GM12878 (cell line): ENCODE results near the gene PXDC1. TPM values are rescaled to one million over a fixed set of nuclear protein-coding genes. Genes with fewer than 3 reads are reported as not detected.

Experiments used
- ATAC-seq: fragments of 200-7000 bp; cut with Tn5 transposase; 3 replicates; pipeline ENCODE4 v1.9.1; 2020; ENCODE audit warnings: mild to moderate bottlenecking, moderate library complexity
- BruUV-seq: library from RNA; stranded (reverse); fragments of 400-500 nt; replicated peaks from 2 replicates; lab custom pipeline; 2021; lab: Mats Ljungman, UMichigan
- CTCF ChIA-PET: fragments of 300-600 bp; sonication (Branson Sonifier 250); formaldehyde crosslinking; extraction: SDS; loops from one replicate; lab custom pipeline; 2021; ENCODE audit warnings: inconsistent platforms; lab: Yijun Ruan, JAX
- POLR2A ChIA-PET: fragments of 350-600 bp; formaldehyde crosslinking; extraction: SDS; loops from one replicate; lab custom pipeline; 2021; ENCODE audit warnings: inconsistent platforms; lab: Charles Lee
- RAD21 ChIA-PET: fragments of 300-600 bp; sonication (Branson Sonifier 250); formaldehyde crosslinking; loops from one replicate; lab custom pipeline; 2023; ENCODE audit warnings: antibody characterized with exemption; ENCODE audit not compliant: unreplicated experiment; lab: Charles Lee
- SMC1A ChIA-PET: fragments of 300-600 bp; sonication (Branson Sonifier 250); formaldehyde crosslinking; loops from one replicate; lab custom pipeline; 2023; ENCODE audit not compliant: unreplicated experiment, uncharacterized antibody; lab: Charles Lee
- DNase-seq: peaks from one replicate; pipeline ENCODE4 v3.0.0-alpha.2; 2011; ENCODE audit warnings: low read depth, low spot score
- FAIRE-seq: peaks from 3 replicates; lab custom pipeline; 2011; peaks lifted over from hg19 to GRCh38; lab: Jason Lieb, UNC
- H2AFZ ChIP-seq: 2 replicates; pipeline ENCODE4 v1.6.0; 2011; ENCODE audit warnings: low read depth, low read length, control low read depth; ENCODE audit not compliant: control insufficient read depth
- H3K27ac ChIP-seq: 2 replicates; pipeline ENCODE4 v1.5.1; 2011; ENCODE audit warnings: control low read depth; ENCODE audit not compliant: control insufficient read depth, insufficient read depth
- H3K27me3 ChIP-seq, 2 experiments: replicated peaks in 1 of 2; 2 replicates each; pipeline versions ENCODE4 v1.6.0 to v1.6.1; 2011; ENCODE audit warnings: low read length in 1 of 2; ENCODE audit not compliant: control insufficient read depth in 2 of 2, insufficient read depth in 2 of 2
- H3K36me3 ChIP-seq, 2 experiments: 2 replicates each; pipeline ENCODE4 v1.5.1; 2011; ENCODE audit warnings: low read length in 1 of 2; ENCODE audit not compliant: control insufficient read depth in 2 of 2, insufficient read depth in 2 of 2
- H3K4me1 ChIP-seq: 2 replicates; pipeline ENCODE4 v1.6.1; 2011; ENCODE audit warnings: mild to moderate bottlenecking, low read length, moderate library complexity, mixed read lengths; ENCODE audit not compliant: control insufficient read depth, insufficient read depth
- H3K4me2 ChIP-seq: 2 replicates; pipeline ENCODE4 v1.6.0; 2011; ENCODE audit warnings: control low read depth; ENCODE audit not compliant: control insufficient read depth, insufficient read depth
- H3K4me3 ChIP-seq: fragments of 200-600 bp; sonication (generic); 2 replicates; pipeline ENCODE4 v1.5.1; 2016
- H3K79me2 ChIP-seq: 2 replicates; pipeline ENCODE4 v1.6.0; 2011; ENCODE audit warnings: low read length; ENCODE audit not compliant: control insufficient read depth, insufficient read depth
- H3K9ac ChIP-seq: 2 replicates; pipeline ENCODE4 v1.8.0; 2011; ENCODE audit warnings: low read length, control low read depth, mixed read lengths; ENCODE audit not compliant: control insufficient read depth, insufficient read depth
- H3K9me3 ChIP-seq: replicated peaks from 3 replicates; pipeline ENCODE4 v1.5.1; 2011; ENCODE audit warnings: mild to moderate bottlenecking, low read length; ENCODE audit not compliant: control insufficient read depth, insufficient read depth
- H4K20me1 ChIP-seq: 2 replicates; pipeline ENCODE4 v1.6.0; 2011; ENCODE audit not compliant: control insufficient read depth, insufficient read depth
- ASH2L ChIP-seq: fragments of 300-600, 200-600 bp; sonication (generic); IDR thresholded peaks from 2 replicates; pipeline ENCODE4 v1.6.1; 2017; ENCODE audit warnings: low read depth, mild to moderate bottlenecking, borderline replicate concordance
- EED ChIP-seq: sonication (generic); IDR thresholded peaks from 2 replicates; pipeline ENCODE4 v1.6.1; 2016; ENCODE audit warnings: antibody characterized with exemption, low read depth
- FOS ChIP-seq: IDR thresholded peaks from 3 replicates; pipeline ENCODE4 v1.6.1; 2011; ENCODE audit warnings: borderline replicate concordance; ENCODE audit not compliant: insufficient read length; ENCODE audit errors: extremely low read depth
- FOXK2 ChIP-seq: fragments of 450-650 bp; IDR thresholded peaks from 2 replicates; pipeline ENCODE4 v1.6.1; 2017; ENCODE audit warnings: mild to moderate bottlenecking, moderate library complexity
- GATAD2B ChIP-seq: fragments of 450-650 bp; conservative IDR thresholded peaks from 2 replicates; pipeline ENCODE4 v1.6.1; 2017; ENCODE audit warnings: low read depth, mild to moderate bottlenecking, moderate library complexity
- IKZF1 ChIP-seq: fragments of 450-650 bp; conservative IDR thresholded peaks from 2 replicates; pipeline ENCODE4 v1.6.1; 2017; ENCODE audit warnings: antibody characterized with exemption, mild to moderate bottlenecking
- IKZF2 ChIP-seq, 2 experiments: fragments of 450-650 bp; IDR thresholded peaks; 2 replicates each; pipeline ENCODE4 v1.6.1; 2017; ENCODE audit warnings: mild to moderate bottlenecking in 2 of 2, moderate library complexity in 2 of 2
- JUND ChIP-seq: IDR thresholded peaks from 2 replicates; pipeline ENCODE4 v1.6.1; 2012; ENCODE audit warnings: low read depth, mild to moderate bottlenecking, low read length, improper control_type of control experiment, moderate library complexity
- MTA3 ChIP-seq: IDR thresholded peaks from 2 replicates; pipeline ENCODE4 v1.6.1; 2012; ENCODE audit warnings: low read length, inconsistent platforms, borderline replicate concordance
- NBN ChIP-seq: fragments of 450-650 bp; IDR thresholded peaks from 2 replicates; pipeline ENCODE4 v1.6.1; 2016
- NFIC ChIP-seq: IDR thresholded peaks from 2 replicates; pipeline ENCODE4 v1.6.1; 2012; ENCODE audit warnings: low read depth, mild to moderate bottlenecking, inconsistent platforms, low read length, moderate library complexity
- PAX5 ChIP-seq: IDR thresholded peaks from 2 replicates; pipeline ENCODE4 v1.6.1; 2011; ENCODE audit warnings: low read depth, low read length, borderline replicate concordance
- POU2F2 ChIP-seq: IDR thresholded peaks from 3 replicates; pipeline ENCODE4 v1.6.1; 2011; ENCODE audit warnings: low read depth, mild to moderate bottlenecking, low read length, borderline replicate concordance
- RCOR1 ChIP-seq: conservative IDR thresholded peaks from 2 replicates; pipeline ENCODE4 v1.6.1; 2012; ENCODE audit warnings: low read depth, low read length, improper control_type of control experiment
- RUNX3 ChIP-seq: IDR thresholded peaks from 2 replicates; pipeline ENCODE4 v1.6.1; 2012; ENCODE audit warnings: low read length, inconsistent platforms
- SP1 ChIP-seq: IDR thresholded peaks from one replicate; pipeline ENCODE4 v1.6.1; 2011; ENCODE audit warnings: low read depth, low read length
- SPI1 ChIP-seq: IDR thresholded peaks from 2 replicates; pipeline ENCODE4 v1.6.1; 2011; ENCODE audit warnings: low read depth, mild to moderate bottlenecking, low read length, moderate library complexity, borderline replicate concordance; ENCODE audit not compliant: insufficient read depth
- SRF ChIP-seq, 2 experiments: IDR thresholded peaks; 2 replicates each; pipeline ENCODE4 v1.6.1; 2011; ENCODE audit warnings: low read depth in 2 of 2, low read length in 2 of 2, mild to moderate bottlenecking in 1 of 2, moderate library complexity in 1 of 2
- TAF1 ChIP-seq: IDR thresholded peaks from 2 replicates; pipeline ENCODE4 v1.6.1; 2011; ENCODE audit warnings: mild to moderate bottlenecking, low read depth, low read length, borderline replicate concordance
- TCF12 ChIP-seq: IDR thresholded peaks from 2 replicates; pipeline ENCODE4 v1.6.1; 2011; ENCODE audit warnings: low read depth, mild to moderate bottlenecking, low read length
- WGBS: methylation state at CpG from one replicate; pipeline ENCODE4 v1.1.6; 2016; ENCODE audit warnings: low lambda C conversion rate; ENCODE audit not compliant: insufficient replicate concordance, insufficient coverage; ENCODE audit errors: missing lambda C conversion rate; 5-methylcytosine and 5-hydroxymethylcytosine counted together
- in situ Hi-C: fragments of 300-500 bp; cut with MboI; formaldehyde crosslinking; loops from 9 replicates; pipeline ENCODE4 v1.14.3; 2018; ENCODE audit warnings: mixed read lengths
- intact Hi-C: fragments of 100-400 bp; cut with micrococcal nuclease; formaldehyde crosslinking; loops from one replicate; pipeline ENCODE4 v1.14.2; 2022; ENCODE audit not compliant: unreplicated experiment
- polyA plus RNA-seq, 11 experiments: library from polyadenylated mRNA; depleted of rRNA in 4 of 11; unstranded in 6 of 11; stranded (reverse) in 5 of 11; fragments of >200 nt; fragmentation: Nextera tagmentation in 4 of 11; fragmentation: Illumina TruSeq in 1 of 11; extraction: Ambion mirVana in 4 of 11; extraction: Trizol in 1 of 11; gene quantifications; 1 replicate in 1 of 11; 2 replicates in 10 of 11; pipeline versions ENCODE4 v1.2.1 to v1.2.3, GENCODE V29; 2011 to 2016; ENCODE audit warnings: inconsistent platforms in 2 of 11, missing spikeins in 2 of 11, low read depth in 1 of 11
- total RNA-seq, 4 experiments: library from RNA; depleted of rRNA in 3 of 4; stranded (reverse); fragments of >200 nt in 3 of 4; fragmentation: Illumina TruSeq in 1 of 4; extraction: Trizol in 1 of 4; gene quantifications; 2 replicates each; pipeline versions ENCODE4 v1.2.1 to v1.2.3, GENCODE V29; 2013 to 2021
- TF ChIP-seq, protein P1 (sequence below): IDR thresholded peaks from 2 replicates; pipeline ENCODE4 v1.6.1; 2011; ENCODE audit warnings: borderline replicate concordance, low read depth, mild to moderate bottlenecking, moderate library complexity, low read length; ENCODE audit not compliant: insufficient read depth, poor library complexity, severe bottlenecking

PXDC1 gene
- total and polyA plus RNA-seq, 10 of the 15 experiments (the other 5 are each of a cell fraction or from before 2014, with no cell fraction given) = 0.03 to 0.72 (median 0.32) TPM; not detected in 2

DNA sequence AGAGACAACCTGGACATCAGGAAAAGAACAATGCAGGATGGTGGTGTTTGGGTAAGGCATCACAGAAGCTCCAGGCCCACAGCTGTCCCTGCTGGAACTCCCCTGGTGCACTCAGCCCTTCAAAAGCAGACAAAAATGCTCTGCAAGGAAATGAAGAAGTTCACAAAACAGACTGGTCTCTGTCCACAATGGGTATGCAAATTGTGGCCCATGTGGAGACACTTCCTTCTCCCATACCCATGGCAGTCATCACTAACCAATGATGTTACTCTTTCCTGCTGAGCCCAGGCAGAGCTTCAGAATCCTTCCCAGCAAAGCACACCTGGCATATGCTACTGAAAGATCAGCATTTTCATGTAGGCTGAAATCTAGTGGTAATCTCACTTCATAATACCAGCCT, 42.6 kb upstream of the PXDC1 start:
- H3K4me2 ChIP-seq = peak overlapping the region; percentile 66
- CTCF ChIA-PET = no interaction called here
- H3K27ac ChIP-seq = peak overlapping the region; percentile 75

GRCh38 chr6:3793545-3793944, 42.0 kb upstream of the PXDC1 start:
- no peaks in the 10 kb centered on the region for H4K20me1 ChIP-seq
- H3K79me2 ChIP-seq = no peaks in the 10 kb centered on the region
- no peaks in the 10 kb centered on the region for H3K9me3 ChIP-seq
- BruUV-seq = no TSS peak
- ChIA-PET SMC1A (interaction anchor here (1.0 kb wide), 1 partner anchor 24 kb away, joined by 3 read pairs; no protein-coding TSS in a partner anchor), POLR2A (no interaction called here), CTCF (no interaction called here), RAD21 (no interaction called here)
- peak overlapping the region; percentile 66; the same call in 1 of the 2 replicates for H2AFZ ChIP-seq
- H3K4me2 ChIP-seq = peak overlapping the region; percentile 66
- H3K36me3 ChIP-seq = no peaks in the 10 kb centered on the region
- ATAC-seq = peak; percentile 78
- 7% methylated on average over 3 of the region's 3 CpGs for WGBS
- peak; percentile 54 for FAIRE-seq
- peak overlapping the region; percentile 75 for H3K27ac ChIP-seq
- intact Hi-C loops = no loop called here
- no peak overlapping the region for H3K4me3 ChIP-seq
- in situ Hi-C loops = no loop called here
- H3K27me3 ChIP-seq = no peaks in the 10 kb centered on the region
- H3K9ac ChIP-seq = no peak overlapping the region
- DNase-seq = peak; percentile 36
- peaks cover 33% of the 10 kb centered on the region for H3K4me1 ChIP-seq
- no peak for TF ChIP-seq ASH2L
- TF ChIP-seq NBN = no peak
- TF ChIP-seq, protein P1, sequence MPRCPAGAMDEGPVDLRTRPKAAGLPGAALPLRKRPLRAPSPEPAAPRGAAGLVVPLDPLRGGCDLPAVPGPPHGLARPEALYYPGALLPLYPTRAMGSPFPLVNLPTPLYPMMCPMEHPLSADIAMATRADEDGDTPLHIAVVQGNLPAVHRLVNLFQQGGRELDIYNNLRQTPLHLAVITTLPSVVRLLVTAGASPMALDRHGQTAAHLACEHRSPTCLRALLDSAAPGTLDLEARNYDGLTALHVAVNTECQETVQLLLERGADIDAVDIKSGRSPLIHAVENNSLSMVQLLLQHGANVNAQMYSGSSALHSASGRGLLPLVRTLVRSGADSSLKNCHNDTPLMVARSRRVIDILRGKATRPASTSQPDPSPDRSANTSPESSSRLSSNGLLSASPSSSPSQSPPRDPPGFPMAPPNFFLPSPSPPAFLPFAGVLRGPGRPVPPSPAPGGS = peak; percentile 36
- TF ChIP-seq MTA3 = no peak
- TF ChIP-seq JUND = no peak
- TF ChIP-seq PAX5 = no peak
- no peak for TF ChIP-seq GATAD2B

More for the DNA sequence above, 42.6 kb upstream of the PXDC1 start:
- Histone ChIP-seq H3K9ac (peak overlapping the region; percentile 35; the same call in 1 of the 2 replicates), H3K9me3 (no peaks in the 10 kb centered on the region), H3K27me3 (no peaks in the 10 kb centered on the region), H2AFZ (peak overlapping the region; percentile 66), H3K79me2 (no peaks in the 10 kb centered on the region), H3K36me3 (no peaks in the 10 kb centered on the region), H3K4me1 (peaks cover 34% of the 10 kb centered on the region), H3K4me3 (no peak overlapping the region), H4K20me1 (no peaks in the 10 kb centered on the region)
- POLR2A ChIA-PET = interaction anchor here (0.7 kb wide), 1 partner anchor 359 kb away, joined by 3 read pairs; no protein-coding TSS in a partner anchor
- FAIRE-seq (peak; percentile 97), DNase-seq (peak; percentile 62), ATAC-seq (peak; percentile 80)
- RAD21 ChIA-PET = no interaction called here
- in situ Hi-C loops = no loop called here
- intact Hi-C loops = no loop called here
- SMC1A ChIA-PET = interaction anchor here (1.0 kb wide), 1 partner anchor 24 kb away, joined by 3 read pairs; no protein-coding TSS in a partner anchor
- no TSS peak for BruUV-seq
- TF ChIP-seq IKZF1 (0 out of 2 replicates have a peak, but pooled peaks have one; percentile 31), IKZF2 (IDR thresholded peaks at IDR 0.05) (peak; percentile 26 to 41; a peak in 2 of 4 replicates), RUNX3 (peak; percentile 33; the same call in 1 of the 2 replicates), FOXK2 (no peak), POU2F2 (peak; percentile 98; the same call in 2 of the 3 replicates), SRF (IDR thresholded peaks at IDR 0.05; ENCODE audit: low read depth in 2 of 2, low read length in 2 of 2) (0 out of 4 replicates have a peak, but pooled peaks of 1 of the 2 experiments have one; percentile 62), EED (peak; percentile 29; the same call in 1 of the 2 replicates), TCF12 (peak; percentile 48; the same call in 1 of the 2 replicates), SP1 (peak; percentile 11), SPI1 (peak; percentile 60; the same call in 1 of the 2 replicates), PAX5 (peak; percentile 13; the same call in 1 of the 2 replicates), TAF1 (0 out of 2 replicates have a peak, but pooled peaks have one; percentile 18), NFIC (0 out of 2 replicates have a peak, but pooled peaks have one; percentile 7), RCOR1 (no peak), FOS (no peak)
